Testis (tissue), 3 donors: ENCODE data around the gene KIAA1755. TPM values are rescaled to one million over a fixed set of nuclear protein-coding genes. Genes with fewer than 3 reads are reported as not detected.

ENCODE experiments used
- DNase-seq: peaks from one replicate; pipeline ENCODE4 v3.0.0-alpha.2; 2019
- H3K27ac ChIP-seq, 2 donors: fragments of 200-600 bp; sonication (generic); one replicate each; pipeline ENCODE4 v1.5.1; 2019
- H3K27me3 ChIP-seq: fragments of 200-600 bp; sonication (generic); one replicate; pipeline ENCODE4 v1.5.1; 2019
- H3K36me3 ChIP-seq: fragments of 200-600 bp; sonication (generic); one replicate; pipeline ENCODE4 v1.5.1; 2017; ENCODE audit warnings: low read depth; ENCODE audit errors: missing control alignments
- H3K4me1 ChIP-seq: fragments of 200-600 bp; sonication (generic); one replicate; pipeline ENCODE4 v1.5.1; 2019
- H3K4me3 ChIP-seq, 2 donors: fragments of 200-600 bp; sonication (generic); one replicate each; pipeline ENCODE4 v1.5.1; 2017 to 2019
- H3K9me3 ChIP-seq: fragments of 200-600 bp; sonication (generic); one replicate; pipeline ENCODE4 v1.5.1; 2017
- POLR2A ChIP-seq: fragments of 450-650 bp; IDR thresholded peaks from one replicate; pipeline ENCODE4 v1.6.1; 2017; ENCODE audit warnings: antibody characterized with exemption, mild to moderate bottlenecking, moderate library complexity
- WGBS, 2 donors: methylation state at CpG; one replicate each; pipeline ENCODE4 v1.1.5; 2018; 5-methylcytosine and 5-hydroxymethylcytosine counted together
- intact Hi-C: fragments of 100-400 bp; cut with DNase I; formaldehyde crosslinking; loops from one replicate; pipeline ENCODE4 v1.15.1; 2023; ENCODE audit warnings: low total_unique reads
- polyA plus RNA-seq: library from polyadenylated mRNA; stranded (reverse); fragments of 350-450 nt; fragmentation: Illumina TruSeq; extraction: RNeasy Lipid Tissue Mini Kit (QIAGEN cat#74804); gene quantifications from one replicate; pipeline ENCODE4 v1.2.3, GENCODE V29; 2014; ENCODE audit warnings: low read depth, low replicate concordance; ENCODE audit not compliant: insufficient read depth
- total RNA-seq, 2 donors: library from RNA; depleted of rRNA; stranded (reverse); fragments of >200 nt; gene quantifications; one replicate each; pipeline ENCODE4 v1.2.3, GENCODE V29; 2016
- TF ChIP-seq, protein P1 (sequence below), 3 experiments: fragments of 450-650 bp in 2 of 3; fragments of 200-600 bp in 1 of 3; sonication (generic) in 1 of 3; IDR thresholded peaks; one replicate each; pipeline ENCODE4 v1.5.1; 2016 to 2019; ENCODE audit warnings: antibody characterized with exemption in 3 of 3, mild to moderate bottlenecking in 2 of 3, moderate library complexity in 1 of 3

Gene KIAA1755
- total and polyA plus RNA-seq, 3 donors from 2014 or later, result 5.2 to 9.6 (median 7.6) TPM

- Histone ChIP-seq H3K27me3 (no peaks in the 10 kb centered on the region), H3K36me3 (no peaks in the 10 kb centered on the region), H3K4me3 (no peak overlapping the region), H3K4me1 (peaks cover 7% of the 10 kb centered on the region), H3K9me3 (no peaks in the 10 kb centered on the region), H3K27ac (no peak overlapping the region)
- DNase-seq, result no peak
- TF ChIP-seq POLR2A, result no peak
- TF ChIP-seq, protein P1, sequence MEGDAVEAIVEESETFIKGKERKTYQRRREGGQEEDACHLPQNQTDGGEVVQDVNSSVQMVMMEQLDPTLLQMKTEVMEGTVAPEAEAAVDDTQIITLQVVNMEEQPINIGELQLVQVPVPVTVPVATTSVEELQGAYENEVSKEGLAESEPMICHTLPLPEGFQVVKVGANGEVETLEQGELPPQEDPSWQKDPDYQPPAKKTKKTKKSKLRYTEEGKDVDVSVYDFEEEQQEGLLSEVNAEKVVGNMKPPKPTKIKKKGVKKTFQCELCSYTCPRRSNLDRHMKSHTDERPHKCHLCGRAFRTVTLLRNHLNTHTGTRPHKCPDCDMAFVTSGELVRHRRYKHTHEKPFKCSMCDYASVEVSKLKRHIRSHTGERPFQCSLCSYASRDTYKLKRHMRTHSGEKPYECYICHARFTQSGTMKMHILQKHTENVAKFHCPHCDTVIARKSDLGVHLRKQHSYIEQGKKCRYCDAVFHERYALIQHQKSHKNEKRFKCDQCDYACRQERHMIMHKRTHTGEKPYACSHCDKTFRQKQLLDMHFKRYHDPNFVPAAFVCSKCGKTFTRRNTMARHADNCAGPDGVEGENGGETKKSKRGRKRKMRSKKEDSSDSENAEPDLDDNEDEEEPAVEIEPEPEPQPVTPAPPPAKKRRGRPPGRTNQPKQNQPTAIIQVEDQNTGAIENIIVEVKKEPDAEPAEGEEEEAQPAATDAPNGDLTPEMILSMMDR (IDR thresholded peaks at IDR 0.05), result no peak
- intact Hi-C loops, result no loop called here
- WGBS, 2 donors, result 58 to 86% methylated on average over 4 of the region's 4 CpGs
These were observed 88.9 kb downstream of the KIAA1755 start for GRCh38 chr20:38171675-38172043.

GRCh38 chr20:38170826-38171674 lies 89.5 kb downstream of the KIAA1755 start:
- Histone ChIP-seq H3K36me3 (no peaks in the 10 kb centered on the region), H3K27ac (no peak overlapping the region), H3K9me3 (no peaks in the 10 kb centered on the region), H3K27me3 (no peaks in the 10 kb centered on the region), H3K4me1 (peaks cover 11% of the 10 kb centered on the region), H3K4me3 (no peak overlapping the region)
- TF ChIP-seq, protein P1 (IDR thresholded peaks at IDR 0.05), result no peak
- no peak for TF ChIP-seq POLR2A
- intact Hi-C loops, result no loop called here
- 47 to 55% methylated on average over 11 of the region's 11 CpGs for WGBS, 2 donors
- DNase-seq, result no peak

DNA sequence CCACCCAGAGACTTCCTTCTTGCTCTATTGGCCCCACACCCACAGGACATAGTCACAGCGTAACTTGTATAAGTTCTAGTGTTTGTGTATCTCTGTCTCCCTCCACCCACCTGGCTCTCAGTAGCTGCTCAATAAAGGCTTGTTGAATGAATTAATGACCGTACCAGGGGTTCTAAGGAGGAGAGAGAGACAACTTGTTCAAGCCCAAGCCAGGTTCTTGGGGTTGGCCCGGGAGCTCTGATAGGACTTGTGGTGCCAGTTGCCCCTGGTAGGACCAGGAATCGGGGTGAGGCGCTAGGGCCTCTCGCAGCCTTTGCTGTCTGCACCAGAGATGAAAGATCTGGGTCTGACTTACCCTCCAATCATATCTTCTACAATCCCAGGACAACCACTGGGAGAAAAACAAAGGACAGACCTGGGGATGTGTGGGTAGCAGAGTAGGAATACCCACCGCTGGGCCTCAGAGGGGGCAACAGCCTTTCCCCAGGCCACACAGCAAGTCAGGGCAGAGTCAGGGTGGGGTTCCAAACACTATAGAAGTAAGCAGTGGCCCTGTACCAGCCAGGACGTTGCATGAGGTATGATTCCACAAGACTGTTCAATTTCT lies 90.2 kb downstream of the KIAA1755 start:
- no peaks in the 10 kb centered on the region for H3K27me3 ChIP-seq
- H3K4me1 ChIP-seq, result peaks cover 11% of the 10 kb centered on the region
- no peak overlapping the region for H3K27ac ChIP-seq
- WGBS, 2 donors, result 67 to 75% methylated on average over 7 to 8 of the region's 8 CpGs
- intact Hi-C loops, result no loop called here
- H3K36me3 ChIP-seq, result no peaks in the 10 kb centered on the region
- H3K4me3 ChIP-seq, result no peak overlapping the region
- H3K9me3 ChIP-seq, result no peaks in the 10 kb centered on the region
- TF ChIP-seq, protein P1 (IDR thresholded peaks at IDR 0.05), result no peak
- no peak for TF ChIP-seq POLR2A
- DNase-seq, result no peak

GRCh38 chr20:38169636-38170193 lies 90.8 kb downstream of the KIAA1755 start:
- H3K36me3 ChIP-seq, result no peaks in the 10 kb centered on the region
- peaks cover 11% of the 10 kb centered on the region for H3K4me1 ChIP-seq
- TF ChIP-seq, protein P1 (IDR thresholded peaks at IDR 0.05), result no peak
- no peak for TF ChIP-seq POLR2A
- no peak overlapping the region for H3K4me3 ChIP-seq
- 90 to 91% methylated on average over 6 of the region's 6 CpGs for WGBS, 2 donors
- no peaks in the 10 kb centered on the region for H3K9me3 ChIP-seq
- H3K27me3 ChIP-seq, result no peaks in the 10 kb centered on the region
- no peak for DNase-seq
- intact Hi-C loops, result loop anchor here (10.0 kb wide), 1 partner anchor 105 kb away; no protein-coding TSS in a partner anchor
- no peak overlapping the region for H3K27ac ChIP-seq
